Adrenal gland (tissue), 5 donors: Measurements from ENCODE around the gene NOP16.

Experiments
- POLR2A ChIP-seq, 2 donors: fragments of 450-650 bp; IDR thresholded peaks; one replicate each; pipeline ENCODE4 v1.6.1; 2017; ENCODE audit warnings: antibody characterized with exemption in 2 of 2, mild to moderate bottlenecking in 2 of 2, moderate library complexity in 1 of 2
- TF ChIP-seq, protein P1 (sequence below), 6 experiments: fragments of 450-650 bp in 4 of 6; fragments of 200-600 bp in 2 of 6; sonication (generic) in 1 of 6; IDR thresholded peaks; 1 replicate in 5 of 6; 2 replicates in 1 of 6; pipeline versions ENCODE4 v1.5.1 to v1.8.0; 2016 to 2021; ENCODE audit warnings: antibody characterized with exemption in 6 of 6, mild to moderate bottlenecking in 2 of 6, moderate library complexity in 1 of 6
- donor health status: DM: no; HTN: no; CAD: no.

DNA sequence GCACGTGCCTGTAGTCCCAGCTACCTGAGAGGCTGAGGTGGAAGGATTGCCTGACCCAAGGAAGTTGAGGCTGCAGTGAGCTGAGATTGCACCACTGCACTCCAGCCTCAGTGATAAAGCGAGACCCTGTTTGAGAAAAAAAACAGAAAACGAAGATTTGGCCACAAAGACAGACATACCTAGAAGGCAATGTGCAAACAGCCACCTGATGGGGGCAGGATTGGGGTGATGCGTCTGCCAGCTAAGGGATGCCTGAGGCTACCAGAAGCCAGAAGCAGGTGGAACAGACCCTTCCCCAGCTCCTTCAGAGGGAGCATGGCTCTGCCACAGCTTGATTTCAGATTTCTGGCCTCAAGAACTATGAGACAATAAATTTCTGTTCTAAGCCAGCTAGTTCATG is 3.1 kb upstream of the NOP16 start:
- TF ChIP-seq, protein P1, sequence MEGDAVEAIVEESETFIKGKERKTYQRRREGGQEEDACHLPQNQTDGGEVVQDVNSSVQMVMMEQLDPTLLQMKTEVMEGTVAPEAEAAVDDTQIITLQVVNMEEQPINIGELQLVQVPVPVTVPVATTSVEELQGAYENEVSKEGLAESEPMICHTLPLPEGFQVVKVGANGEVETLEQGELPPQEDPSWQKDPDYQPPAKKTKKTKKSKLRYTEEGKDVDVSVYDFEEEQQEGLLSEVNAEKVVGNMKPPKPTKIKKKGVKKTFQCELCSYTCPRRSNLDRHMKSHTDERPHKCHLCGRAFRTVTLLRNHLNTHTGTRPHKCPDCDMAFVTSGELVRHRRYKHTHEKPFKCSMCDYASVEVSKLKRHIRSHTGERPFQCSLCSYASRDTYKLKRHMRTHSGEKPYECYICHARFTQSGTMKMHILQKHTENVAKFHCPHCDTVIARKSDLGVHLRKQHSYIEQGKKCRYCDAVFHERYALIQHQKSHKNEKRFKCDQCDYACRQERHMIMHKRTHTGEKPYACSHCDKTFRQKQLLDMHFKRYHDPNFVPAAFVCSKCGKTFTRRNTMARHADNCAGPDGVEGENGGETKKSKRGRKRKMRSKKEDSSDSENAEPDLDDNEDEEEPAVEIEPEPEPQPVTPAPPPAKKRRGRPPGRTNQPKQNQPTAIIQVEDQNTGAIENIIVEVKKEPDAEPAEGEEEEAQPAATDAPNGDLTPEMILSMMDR (IDR thresholded peaks at IDR 0.05): no peak
- TF ChIP-seq POLR2A (IDR thresholded peaks at IDR 0.05): no peak
